Measurements from ENCODE around the gene CDC42EP5.
A peak's percentile ranks its signal among the peaks of the same experiment; 100 is the strongest.

The CDC42EP5 gene

DNA sequence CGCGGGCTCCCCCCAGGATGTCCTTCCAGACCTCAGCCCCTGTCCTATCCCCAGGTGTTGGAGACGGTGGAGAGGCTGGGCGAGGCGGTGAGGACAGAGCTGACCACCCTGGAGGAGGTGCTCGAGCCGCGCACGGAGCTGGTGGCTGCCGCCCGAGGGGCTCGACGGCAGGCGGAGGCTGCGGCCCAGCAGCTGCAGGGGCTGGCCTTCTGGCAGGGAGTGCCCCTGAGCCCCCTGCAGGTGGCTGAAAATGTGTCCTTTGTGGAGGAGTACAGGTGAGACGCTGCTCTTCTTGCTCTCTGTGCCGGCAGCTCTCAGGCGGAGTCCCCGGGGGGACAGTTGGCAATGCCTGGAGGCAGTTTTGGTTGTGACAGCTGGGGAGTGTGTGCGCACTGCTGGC lies 51.0 kb downstream of the CDC42EP5 start:
- peak; percentile 75 for DNase-seq

DNA sequence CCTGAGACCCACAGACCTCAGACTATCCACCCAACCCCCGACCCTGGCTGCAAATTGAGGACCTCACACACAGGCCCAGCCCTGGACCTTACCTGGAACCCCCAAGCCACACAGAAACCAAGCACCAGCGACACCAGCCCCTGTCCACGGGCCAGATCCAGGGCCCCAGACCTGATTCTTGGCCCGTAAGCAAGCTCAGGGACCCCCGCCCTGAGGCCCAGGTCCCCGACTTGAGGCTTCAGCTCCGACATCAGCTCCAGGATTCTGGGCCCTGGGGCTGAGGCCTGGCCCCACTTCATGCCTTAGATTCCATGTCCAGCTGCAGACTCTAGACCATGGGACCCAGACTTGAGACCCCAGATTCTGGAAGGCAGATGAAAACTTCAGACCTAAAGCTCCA lies 51.6 kb downstream of the CDC42EP5 start:
- no peak for DNase-seq

DNA sequence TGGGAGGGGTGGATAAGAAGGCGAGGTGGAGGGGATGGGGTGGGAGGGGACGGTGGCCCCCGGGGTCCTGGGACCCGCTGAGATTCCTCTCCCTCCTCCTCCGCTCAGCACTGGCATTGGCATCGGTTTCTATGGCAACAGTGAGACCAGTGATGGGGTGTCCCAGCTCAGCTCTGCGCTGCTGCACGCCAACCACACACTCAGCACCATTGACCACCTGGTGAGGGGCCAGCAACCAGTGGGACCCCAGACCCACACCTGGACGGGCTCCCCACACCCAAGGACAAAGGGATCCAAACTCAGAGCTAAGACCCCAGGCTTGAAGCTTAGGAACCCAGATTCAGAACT lies 52.0 kb downstream of the CDC42EP5 start:
- no peak for DNase-seq

DNA sequence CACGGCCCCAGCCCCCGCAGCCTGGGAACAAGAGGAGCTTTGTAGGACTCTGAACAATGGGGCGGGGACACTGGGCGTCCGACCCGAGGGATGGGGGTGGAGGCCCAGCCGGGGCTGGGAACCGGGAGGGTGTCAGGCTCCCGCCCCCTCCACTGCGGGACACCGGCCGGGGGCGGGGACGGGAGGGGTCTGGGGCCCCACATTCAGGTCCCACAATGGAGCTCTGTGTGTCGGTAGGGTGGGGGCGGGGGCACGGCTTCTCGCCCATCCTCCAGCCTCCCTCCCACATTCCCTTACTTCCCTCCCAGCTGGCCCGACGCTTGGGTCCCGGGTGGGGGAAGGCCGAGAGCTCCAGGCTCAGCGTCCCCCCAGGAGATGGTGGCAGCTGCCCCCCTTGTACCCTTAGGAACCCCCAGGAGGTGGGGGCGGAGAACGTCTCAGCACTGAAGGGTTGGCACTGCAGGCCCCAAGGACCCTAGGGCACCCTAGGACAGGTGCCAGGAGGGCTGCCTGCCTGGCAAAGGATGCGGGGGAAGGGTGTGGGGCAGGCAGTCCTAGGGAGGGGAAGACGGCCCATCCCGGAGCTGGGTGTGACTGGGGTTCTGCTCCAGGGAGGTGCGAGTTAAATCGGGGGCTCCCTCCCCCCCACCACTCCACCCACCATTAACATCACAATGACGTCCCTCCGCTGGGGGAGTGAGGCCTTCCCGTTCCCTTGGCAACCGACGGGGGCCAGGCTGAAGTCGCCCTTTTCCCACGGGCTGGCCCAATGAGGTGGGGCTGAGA lies 52.5 kb downstream of the CDC42EP5 start:
- peak; percentile 95 for DNase-seq

DNA sequence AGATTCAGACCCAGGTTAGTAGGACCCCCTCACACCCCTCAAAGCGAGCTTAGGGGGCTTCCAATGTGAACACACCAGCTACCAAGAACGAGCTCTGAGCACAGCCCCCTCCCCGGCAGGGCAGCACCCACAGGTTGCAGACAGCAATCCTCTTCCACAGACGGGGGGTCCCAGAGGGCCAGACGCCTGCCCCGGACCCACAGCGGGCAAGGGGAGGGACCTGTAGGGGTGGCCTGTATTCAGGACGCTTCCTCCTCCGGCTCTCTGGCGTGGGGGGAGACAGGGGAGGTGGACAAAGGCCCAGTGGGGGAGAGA lies 53.1 kb downstream of the CDC42EP5 start:
- no peak for DNase-seq

DNA sequence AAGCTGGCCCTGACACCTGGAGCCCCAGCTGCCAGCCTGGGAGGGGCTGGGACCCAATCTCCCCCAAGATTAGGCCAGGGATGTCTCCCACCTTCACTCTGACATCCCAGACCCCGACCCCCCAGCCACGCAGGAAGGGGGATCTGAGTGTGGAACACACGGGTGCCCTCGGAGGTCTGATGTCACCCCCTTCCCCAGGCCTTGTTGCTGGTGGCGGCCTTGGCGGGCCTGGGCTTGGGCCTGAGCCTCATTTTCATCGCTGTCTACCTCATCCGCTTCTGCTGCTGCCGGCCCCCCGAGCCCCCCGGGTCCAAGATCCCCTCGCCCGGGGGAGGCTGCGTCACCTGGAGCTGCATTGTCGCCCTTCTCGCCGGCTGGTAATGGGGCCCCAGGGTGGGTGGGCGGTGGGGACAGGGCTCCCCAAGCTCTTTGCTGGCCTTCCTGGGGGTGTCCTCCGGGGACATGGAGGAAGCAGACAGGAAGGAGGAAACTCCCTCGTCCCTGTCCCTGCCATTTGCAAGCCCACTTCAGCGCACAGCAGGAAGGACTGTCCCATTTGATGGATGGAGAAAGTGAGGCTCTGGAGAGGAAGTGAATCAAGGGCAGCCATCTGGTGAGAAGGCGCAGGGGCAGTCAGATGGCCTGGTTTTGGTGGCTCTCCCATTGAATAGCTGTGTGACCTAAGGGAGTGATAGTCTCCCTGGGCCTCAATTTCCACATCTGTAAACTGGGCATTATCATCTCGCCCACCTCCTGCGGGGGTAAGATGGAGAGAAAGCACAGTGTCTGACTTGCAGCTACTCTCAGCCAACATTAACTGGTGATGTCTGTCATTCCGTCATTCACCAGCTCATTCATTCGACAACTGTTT lies 53.9 kb downstream of the CDC42EP5 start:
- no peak for DNase-seq

DNA sequence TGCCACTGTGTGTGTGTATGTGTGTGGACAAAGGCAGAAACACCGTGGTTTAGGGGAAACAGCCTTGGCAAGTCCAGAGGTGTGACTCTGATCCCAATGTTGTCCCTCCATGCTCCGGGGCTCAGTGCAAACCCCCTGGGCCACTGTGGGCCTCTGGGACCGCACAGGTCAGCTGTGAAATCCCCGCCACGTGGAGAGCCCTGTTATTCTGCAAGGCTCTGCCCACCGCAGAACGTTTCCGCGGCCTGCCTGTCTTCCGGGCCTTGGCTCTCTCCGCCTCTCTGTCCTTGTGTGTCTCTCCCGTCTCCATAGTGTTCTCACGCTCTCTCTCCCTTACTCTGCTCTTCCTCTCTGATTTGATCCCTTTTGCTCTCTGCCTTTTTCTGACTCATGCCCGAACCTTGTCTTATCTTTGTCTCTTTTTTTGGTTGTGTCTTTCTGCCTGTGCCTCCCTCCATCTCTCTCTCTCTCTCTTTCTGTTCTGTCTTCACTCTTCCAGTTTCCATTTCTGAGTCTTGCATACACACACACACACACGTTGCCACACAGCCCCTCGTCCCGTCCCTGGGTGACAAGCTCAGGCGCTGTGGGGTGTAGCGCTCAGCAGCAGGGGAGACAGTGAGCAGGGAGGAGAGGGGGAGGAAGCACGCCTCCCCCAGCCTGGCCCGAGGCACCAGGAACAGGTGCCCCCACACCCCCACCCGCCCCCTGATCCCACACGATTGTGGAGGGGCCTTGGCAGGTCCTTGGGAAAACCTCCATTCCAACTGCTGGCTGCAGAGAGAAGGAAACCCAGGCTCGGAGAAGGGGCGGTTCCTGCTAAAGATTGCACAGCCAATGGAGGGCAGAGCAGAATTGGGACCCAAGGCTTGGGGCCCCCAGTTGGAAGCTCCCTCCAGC lies 54.8 kb downstream of the CDC42EP5 start:
- DNase-seq: peak; percentile 72

DNA sequence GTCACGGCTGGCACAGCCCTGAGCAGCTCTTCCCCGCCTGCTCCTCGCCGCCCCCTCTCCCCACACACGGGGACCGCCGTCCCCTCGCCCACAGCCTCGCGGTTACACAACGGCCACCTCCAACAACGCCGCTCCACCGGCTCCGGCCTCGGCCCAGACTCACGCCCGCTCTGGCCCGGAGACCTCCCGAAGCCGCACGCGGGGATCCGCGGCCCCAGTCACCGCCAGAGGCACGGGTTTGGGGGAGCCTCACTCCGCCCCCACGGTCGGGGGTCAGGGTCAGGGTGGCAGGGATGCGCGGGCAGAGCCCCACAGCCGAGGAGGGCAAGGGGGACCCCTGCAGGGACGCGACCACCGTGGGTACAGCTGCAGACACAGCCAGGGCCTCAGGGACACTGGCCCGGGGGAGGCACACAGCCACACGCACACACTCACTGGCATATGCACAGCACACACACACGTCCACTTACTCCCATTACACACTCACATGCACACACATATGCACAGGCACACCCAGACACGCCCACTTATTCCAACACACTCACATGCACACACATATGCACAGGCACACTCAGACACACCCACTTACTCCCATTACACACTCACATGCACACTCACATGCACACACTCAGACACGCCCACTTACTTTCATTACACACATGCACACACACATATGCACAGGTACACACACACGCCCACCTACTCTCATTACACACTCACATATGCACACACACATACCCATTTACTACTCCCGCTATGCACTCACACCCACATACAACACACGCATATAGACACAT lies 56.2 kb downstream of the CDC42EP5 start:
- DNase-seq: no peak

DNA sequence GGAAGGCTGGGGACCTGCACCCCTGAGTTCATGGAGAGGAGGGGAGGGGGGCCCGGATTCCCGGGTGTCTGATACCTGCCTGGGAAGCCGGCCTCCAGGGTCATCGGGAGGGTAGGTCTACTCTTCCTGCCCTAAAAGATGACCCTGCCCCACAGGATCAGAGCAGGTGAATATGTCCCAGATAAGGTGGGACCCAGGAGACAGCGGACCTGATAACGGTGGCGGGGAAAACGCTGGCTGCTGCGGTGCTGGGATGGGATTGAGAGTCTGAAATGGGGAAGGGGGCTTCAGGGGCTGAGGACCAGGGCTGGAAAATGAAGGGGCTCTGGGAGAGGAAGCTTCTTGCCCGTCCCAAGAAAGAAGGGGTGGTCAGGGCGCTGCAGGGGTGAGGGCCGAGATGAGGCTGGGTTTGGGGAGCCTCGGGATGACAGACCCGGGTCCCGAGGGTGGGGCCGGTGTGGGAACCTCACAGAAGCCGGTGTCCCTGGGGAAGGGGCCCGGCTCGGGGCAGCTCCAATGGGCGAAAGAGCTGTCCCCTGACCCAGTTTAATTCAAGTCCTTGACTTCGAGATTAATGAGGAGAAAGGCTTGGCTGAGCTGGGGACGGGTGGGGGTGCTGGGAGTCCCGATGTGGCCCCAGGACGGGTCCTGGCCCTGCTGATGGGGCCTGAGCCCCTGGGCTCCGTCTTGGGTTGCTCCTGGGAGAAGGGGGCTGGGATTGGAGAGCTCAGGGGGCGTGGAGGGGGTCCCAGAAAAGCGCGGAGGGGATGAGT lies 57.0 kb downstream of the CDC42EP5 start:
- no peak for DNase-seq

DNA sequence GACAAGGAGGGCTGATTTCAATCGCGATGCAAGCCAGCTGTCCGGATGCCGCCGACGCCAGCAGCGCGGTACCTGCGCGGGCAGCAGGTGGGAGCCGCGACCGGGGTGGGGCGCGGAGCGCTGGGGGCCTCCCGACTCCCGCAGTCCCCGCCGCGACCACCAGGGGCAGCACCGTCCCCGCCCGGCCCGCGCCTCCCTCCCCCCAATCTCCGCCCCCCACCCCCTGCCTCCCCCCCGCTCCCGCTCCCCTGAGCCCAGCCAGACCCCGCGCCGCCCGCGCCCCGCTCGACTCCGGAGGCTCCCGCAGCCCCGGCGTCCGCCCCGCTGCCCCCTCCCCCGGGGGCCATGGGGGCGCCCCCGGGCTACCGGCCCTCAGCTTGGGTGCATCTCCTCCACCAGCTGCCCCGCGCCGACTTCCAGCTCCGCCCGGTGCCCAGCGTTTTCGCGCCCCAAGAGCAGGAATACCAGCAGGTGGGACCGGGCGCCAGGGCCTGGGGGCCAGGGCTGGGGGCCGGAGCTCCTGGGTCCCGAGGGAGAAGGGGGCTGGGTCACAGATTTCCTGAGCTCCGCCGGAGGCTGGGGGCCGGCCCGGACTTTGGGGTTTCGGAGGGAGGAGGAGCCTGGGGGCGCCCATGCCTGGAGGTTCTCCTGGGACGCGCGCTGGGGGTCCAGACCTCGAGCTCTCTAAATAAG lies 57.7 kb downstream of the CDC42EP5 start, which contains the start of gene TTYH1:
Gene TTYH1, plus strand, starts transcription at position 257 of the 693 bp plus-strand sequence. Its CDS starts 89 bp downstream, at position 346.
- peak; percentile 52 for DNase-seq
